NCI-H1436 treated with DMSO at 0.1 percent for 48 hours (cell line): ENCODE measurements around the gene INTS1.

Experiments
- DNase-seq: peaks from one replicate; lab custom pipeline; 2025; lab: John Stamatoyannopoulos, UW

The INTS1 gene

GRCh38 chr7:1503816-1504775 lies at the start of gene INTS1:
TSS of gene INTS1 (minus strand) at chr7:1504389. CDS start at chr7:1503960, 429 bp downstream.
- peak; percentile 55 for DNase-seq

GRCh38 chr7:1553512-1554210 lies 49.5 kb upstream of the INTS1 start:
- no peak for DNase-seq

GRCh38 chr7:1552200-1552599 lies 48.0 kb upstream of the INTS1 start:
- no peak for DNase-seq

- DNase-seq, result no peak
These were observed 46.6 kb upstream of the INTS1 start for GRCh38 chr7:1550846-1551155.

- no peak for DNase-seq
These were observed 46.0 kb upstream of the INTS1 start for GRCh38 chr7:1550005-1550845.

GRCh38 chr7:1549357-1550004 lies 45.3 kb upstream of the INTS1 start:
- DNase-seq, result no peak

GRCh38 chr7:1548944-1549343 lies 44.8 kb upstream of the INTS1 start:
- DNase-seq, result no peak

- DNase-seq, result no peak
These were observed 44.2 kb upstream of the INTS1 start for GRCh38 chr7:1548438-1548831.

GRCh38 chr7:1547777-1548437 lies 43.7 kb upstream of the INTS1 start:
- DNase-seq, result no peak

- DNase-seq, result no peak
These were observed 43.0 kb upstream of the INTS1 start for GRCh38 chr7:1546909-1547776.

GRCh38 chr7:1546274-1546908 lies 42.2 kb upstream of the INTS1 start:
- DNase-seq, result no peak

GRCh38 chr7:1545417-1546246 lies 41.4 kb upstream of the INTS1 start:
- DNase-seq, result no peak

- no peak for DNase-seq
These were observed 40.8 kb upstream of the INTS1 start for GRCh38 chr7:1544896-1545416.

GRCh38 chr7:1544178-1544895 lies 40.1 kb upstream of the INTS1 start:
- no peak for DNase-seq

- no peak for DNase-seq
These were observed 39.6 kb upstream of the INTS1 start for GRCh38 chr7:1543826-1544177.

- DNase-seq, result no peak
These were observed 38.9 kb upstream of the INTS1 start for GRCh38 chr7:1542841-1543747.

- no peak for DNase-seq
These were observed 38.1 kb upstream of the INTS1 start for GRCh38 chr7:1542329-1542728.
